D721Med (cell line): ENCODE measurements around the gene ZDHHC3.

ENCODE experiments used
- DNase-seq: peaks from one replicate; pipeline ENCODE4 v3.0.0; 2011; ENCODE audit warnings: low spot score; ENCODE audit not compliant: insufficient read length
- FAIRE-seq: peaks from 2 replicates; lab custom pipeline; 2011; peaks lifted over from hg19 to GRCh38; lab: Jason Lieb, UNC
- CTCF ChIP-seq: IDR thresholded peaks from 2 replicates; pipeline ENCODE4 v1.5.1; 2012; ENCODE audit warnings: mild to moderate bottlenecking, control low read depth; ENCODE audit not compliant: insufficient read depth; ENCODE audit errors: missing control alignments

The ZDHHC3 gene

GRCh38 chr3:44965165-44965564, 10.8 kb downstream of the ZDHHC3 start:
- FAIRE-seq (no peak), DNase-seq (no peak)
- TF ChIP-seq CTCF, result no peak

GRCh38 chr3:44963571-44964325, 12.2 kb downstream of the ZDHHC3 start:
- no peak for TF ChIP-seq CTCF
- FAIRE-seq (no peak), DNase-seq (no peak)

GRCh38 chr3:44962621-44963393, 13.2 kb downstream of the ZDHHC3 start:
- TF ChIP-seq CTCF, result no peak
- no peak for DNase-seq
- FAIRE-seq, result no peak

- TF ChIP-seq CTCF, result no peak
- no peak for FAIRE-seq
- DNase-seq, result no peak
Observed at GRCh38 chr3:44961888-44962287, 14.1 kb downstream of the ZDHHC3 start.

- FAIRE-seq (no peak), DNase-seq (no peak)
- TF ChIP-seq CTCF, result no peak
Observed at GRCh38 chr3:44960387-44961026, 15.5 kb downstream of the ZDHHC3 start.

GRCh38 chr3:44958386-44958785, 17.6 kb downstream of the ZDHHC3 start:
- TF ChIP-seq CTCF, result no peak
- no peak for DNase-seq

More at GRCh38 chr3:44958386-44958785, 17.6 kb downstream of the ZDHHC3 start:
- FAIRE-seq, result no peak
